Activated CD4-positive, alpha-beta memory T cell treated with anti-CD3 and anti-CD28 coated beads for 36 hours (primary cell): ENCODE data around the gene TRA2B. TPM values are rescaled to one million over a fixed set of nuclear protein-coding genes. Genes with fewer than 3 reads are reported as not detected.
"Not testable (repeated sequence)": the region's sequence is repeated elsewhere in the genome, so short reads cannot be mapped to it uniquely, and the experiment has no call there.

Experiments
- CTCF ChIA-PET: fragments of 350-600 bp; sonication (Branson Sonifier 250); formaldehyde crosslinking; loops from one replicate; lab custom pipeline; 2021; ENCODE audit warnings: antibody characterized with exemption, inconsistent platforms; lab: Charles Lee
- POLR2A ChIA-PET: fragments of 350-600 bp; sonication (Branson Sonifier 250); formaldehyde crosslinking; loops from one replicate; lab custom pipeline; 2021; ENCODE audit warnings: antibody characterized with exemption; lab: Charles Lee
- DNase-seq: peaks from one replicate; pipeline ENCODE4 v3.0.0-alpha.2; 2020
- H3K27ac Mint-ChIP-seq: one replicate; pipeline ENCODE4 v1.8.0; 2021; ENCODE audit warnings: mixed read lengths
- H3K27me3 Mint-ChIP-seq: one replicate; pipeline ENCODE4 v1.8.0; 2021; ENCODE audit warnings: mixed read lengths
- H3K36me3 Mint-ChIP-seq: one replicate; pipeline ENCODE4 v1.8.0; 2021; ENCODE audit warnings: mixed read lengths
- H3K4me1 Mint-ChIP-seq: one replicate; pipeline ENCODE4 v1.8.0; 2021; ENCODE audit warnings: low read depth, mixed read lengths
- H3K4me3 Mint-ChIP-seq: one replicate; pipeline ENCODE4 v1.8.0; 2021; ENCODE audit warnings: mild to moderate bottlenecking, mixed read lengths
- H3K9me3 Mint-ChIP-seq: one replicate; pipeline ENCODE4 v1.8.0; 2021; ENCODE audit warnings: mixed read lengths
- intact Hi-C: fragments of 100-400 bp; cut with micrococcal nuclease; formaldehyde crosslinking; loops from one replicate; pipeline ENCODE4 v1.15.1; 2023
- total RNA-seq, 2 experiments: library from RNA; stranded (reverse); gene quantifications; one replicate each; pipeline ENCODE4 v1.2.3, GENCODE V29; 2021

Gene TRA2B
- total RNA-seq, 2 experiments from 2014 or later = 184 to 187 TPM

GRCh38 chr3:185910322-185911075 is 27.3 kb downstream of the TRA2B start:
- H3K27ac Mint-ChIP-seq, H3K9me3 Mint-ChIP-seq, H3K27me3 Mint-ChIP-seq, POLR2A ChIA-PET, intact Hi-C loops, DNase-seq, H3K4me1 Mint-ChIP-seq, H3K4me3 Mint-ChIP-seq: not testable (repeated sequence)
- CTCF ChIA-PET = interaction anchor here (3.2 kb wide), 1 partner anchor 33 kb away, joined by 11 read pairs; no protein-coding TSS in a partner anchor
- H3K36me3 Mint-ChIP-seq = peaks cover 14% of the 10 kb centered on the region

GRCh38 chr3:185909913-185910312 is 27.9 kb downstream of the TRA2B start:
- H3K36me3 Mint-ChIP-seq = peaks cover 10% of the 10 kb centered on the region
- H3K27me3 Mint-ChIP-seq, DNase-seq, H3K4me3 Mint-ChIP-seq, H3K4me1 Mint-ChIP-seq, intact Hi-C loops, H3K9me3 Mint-ChIP-seq, H3K27ac Mint-ChIP-seq, CTCF ChIA-PET, POLR2A ChIA-PET: not testable (repeated sequence)

GRCh38 chr3:185900228-185900627 is 37.6 kb downstream of the TRA2B start:
- Mint-ChIP-seq H3K9me3 (peaks cover 4% of the 10 kb centered on the region), H3K4me3 (no peak overlapping the region), H3K27ac (no peak overlapping the region), H3K27me3 (peaks cover 1% of the 10 kb centered on the region), H3K4me1 (no peaks in the 10 kb centered on the region), H3K36me3 (no peaks in the 10 kb centered on the region)
- ChIA-PET POLR2A (no interaction called here), CTCF (interaction anchor here (1.4 kb wide), 1 partner anchor 43 kb away, joined by 5 read pairs; no protein-coding TSS in a partner anchor)
- peak; percentile 30 for DNase-seq
- intact Hi-C loops = no loop called here

GRCh38 chr3:185896636-185897035 is 41.2 kb downstream of the TRA2B start:
- Mint-ChIP-seq H3K27ac (no peak overlapping the region), H3K4me1 (no peaks in the 10 kb centered on the region), H3K4me3 (no peak overlapping the region), H3K27me3 (peaks cover 1% of the 10 kb centered on the region), H3K36me3 (no peaks in the 10 kb centered on the region), H3K9me3 (peaks cover 4% of the 10 kb centered on the region)
- no peak for DNase-seq
- CTCF ChIA-PET = interaction anchor here (1.2 kb wide), 1 partner anchor 322 kb away, joined by 3 read pairs; no protein-coding TSS in a partner anchor
- POLR2A ChIA-PET = no interaction called here
- intact Hi-C loops = no loop called here

GRCh38 chr3:185887066-185887465 is 50.7 kb downstream of the TRA2B start:
- no peak for DNase-seq
- H3K27ac Mint-ChIP-seq = no peak overlapping the region
- intact Hi-C loops = no loop called here
- no peaks in the 10 kb centered on the region for H3K9me3 Mint-ChIP-seq
- H3K4me3 Mint-ChIP-seq = no peak overlapping the region
- H3K36me3 Mint-ChIP-seq = no peaks in the 10 kb centered on the region
- H3K4me1 Mint-ChIP-seq = no peaks in the 10 kb centered on the region
- ChIA-PET CTCF (interaction anchor here (0.6 to 0.7 kb wide), 2 partner anchors 10 to 90 kb away, joined by 3 read pairs; no protein-coding TSS in a partner anchor), POLR2A (no interaction called here)
- peaks cover 5% of the 10 kb centered on the region for H3K27me3 Mint-ChIP-seq

- ChIA-PET POLR2A (no interaction called here), CTCF (no interaction called here)
- intact Hi-C loops = no loop called here
- DNase-seq = no peak
- Mint-ChIP-seq H3K4me1 (no peaks in the 10 kb centered on the region), H3K27ac (no peak overlapping the region), H3K27me3 (peaks cover 12% of the 10 kb centered on the region), H3K9me3 (no peaks in the 10 kb centered on the region), H3K36me3 (no peaks in the 10 kb centered on the region), H3K4me3 (no peak overlapping the region)
These were observed 53.2 kb downstream of the TRA2B start for GRCh38 chr3:185884641-185885040.

- ChIA-PET CTCF (interaction anchor here (1.0 to 1.2 kb wide), 2 partner anchors 114 to 222 kb away, joined by 3 to 4 read pairs; no protein-coding TSS in a partner anchor), POLR2A (no interaction called here)
- Mint-ChIP-seq H3K4me1 (no peaks in the 10 kb centered on the region), H3K27ac (no peak overlapping the region), H3K4me3 (no peak overlapping the region), H3K9me3 (no peaks in the 10 kb centered on the region), H3K27me3 (peaks cover 12% of the 10 kb centered on the region), H3K36me3 (no peaks in the 10 kb centered on the region)
- DNase-seq = no peak
- intact Hi-C loops = no loop called here
These were observed 55.9 kb downstream of the TRA2B start for GRCh38 chr3:185881926-185882325.

- H3K4me3 Mint-ChIP-seq = no peak overlapping the region
- ChIA-PET CTCF (no interaction called here), POLR2A (no interaction called here)
- H3K36me3 Mint-ChIP-seq = no peaks in the 10 kb centered on the region
- no peaks in the 10 kb centered on the region for H3K4me1 Mint-ChIP-seq
- H3K27me3 Mint-ChIP-seq = peaks cover 12% of the 10 kb centered on the region
- DNase-seq = no peak
- H3K27ac Mint-ChIP-seq = no peak overlapping the region
- H3K9me3 Mint-ChIP-seq = no peaks in the 10 kb centered on the region
- intact Hi-C loops = no loop called here
These were observed 57.2 kb downstream of the TRA2B start for GRCh38 chr3:185880600-185880999.

- CTCF ChIA-PET = no interaction called here
- H3K9me3 Mint-ChIP-seq = no peaks in the 10 kb centered on the region
These were observed 58.9 kb downstream of the TRA2B start for GRCh38 chr3:185878920-185879319.

GRCh38 chr3:185874119-185874518 is 63.7 kb downstream of the TRA2B start:
- no peaks in the 10 kb centered on the region for H3K36me3 Mint-ChIP-seq
- no peak for DNase-seq
- intact Hi-C loops = no loop called here
- H3K27ac Mint-ChIP-seq = no peak overlapping the region
- CTCF ChIA-PET = no interaction called here
- H3K4me3 Mint-ChIP-seq = no peak overlapping the region
- POLR2A ChIA-PET = no interaction called here
- H3K4me1 Mint-ChIP-seq = no peaks in the 10 kb centered on the region
- H3K27me3 Mint-ChIP-seq = peaks cover 3% of the 10 kb centered on the region
- no peaks in the 10 kb centered on the region for H3K9me3 Mint-ChIP-seq

More at GRCh38 chr3:185878920-185879319, 58.9 kb downstream of the TRA2B start:
- intact Hi-C loops = no loop called here
- no peaks in the 10 kb centered on the region for H3K36me3 Mint-ChIP-seq
- no peak for DNase-seq
- H3K4me1 Mint-ChIP-seq = no peaks in the 10 kb centered on the region
- H3K4me3 Mint-ChIP-seq = no peak overlapping the region
- H3K27me3 Mint-ChIP-seq = peaks cover 12% of the 10 kb centered on the region
- POLR2A ChIA-PET = no interaction called here
- H3K27ac Mint-ChIP-seq = no peak overlapping the region

- POLR2A ChIA-PET = no interaction called here
- H3K4me1 Mint-ChIP-seq = no peaks in the 10 kb centered on the region
- no peaks in the 10 kb centered on the region for H3K9me3 Mint-ChIP-seq
- CTCF ChIA-PET = no interaction called here
- intact Hi-C loops = no loop called here
- H3K36me3 Mint-ChIP-seq = no peaks in the 10 kb centered on the region
- peaks cover 3% of the 10 kb centered on the region for H3K27me3 Mint-ChIP-seq
- no peak overlapping the region for H3K27ac Mint-ChIP-seq
- DNase-seq = no peak
- no peak overlapping the region for H3K4me3 Mint-ChIP-seq
These were observed 70.2 kb downstream of the TRA2B start for GRCh38 chr3:185867650-185868049.

GRCh38 chr3:185866995-185867394 is 70.8 kb downstream of the TRA2B start:
- H3K4me1 Mint-ChIP-seq = no peaks in the 10 kb centered on the region
- H3K9me3 Mint-ChIP-seq = no peaks in the 10 kb centered on the region
- no peak overlapping the region for H3K27ac Mint-ChIP-seq
- H3K27me3 Mint-ChIP-seq = peaks cover 3% of the 10 kb centered on the region
- DNase-seq = no peak
- no peaks in the 10 kb centered on the region for H3K36me3 Mint-ChIP-seq
- CTCF ChIA-PET = no interaction called here
- POLR2A ChIA-PET = no interaction called here
- H3K4me3 Mint-ChIP-seq = no peak overlapping the region
- intact Hi-C loops = no loop called here

- CTCF ChIA-PET = no interaction called here
These were observed 71.3 kb downstream of the TRA2B start for GRCh38 chr3:185866555-185866954.

More at GRCh38 chr3:185866555-185866954, 71.3 kb downstream of the TRA2B start:
- Mint-ChIP-seq H3K9me3 (no peaks in the 10 kb centered on the region), H3K36me3 (no peaks in the 10 kb centered on the region), H3K27ac (no peak overlapping the region), H3K4me1 (no peaks in the 10 kb centered on the region), H3K4me3 (no peak overlapping the region), H3K27me3 (peaks cover 3% of the 10 kb centered on the region)
- intact Hi-C loops = no loop called here
- DNase-seq = no peak
- POLR2A ChIA-PET = no interaction called here
